Stomach (tissue), 9 donors: Measurements from ENCODE around the gene COL24A1. TPM values are rescaled to one million over a fixed set of nuclear protein-coding genes. Genes with fewer than 3 reads are reported as not detected.

Experiments
- DNase-seq, 2 donors: peaks; one replicate each; pipeline versions ENCODE4 v3.0.0 to v3.0.0-alpha.2; 2013 to 2019
- H3K27ac ChIP-seq, 5 donors: fragments of 200-600 bp in 4 of 5; sonication (generic) in 4 of 5; one replicate each; pipeline ENCODE4 v1.5.1; 2013 to 2019; ENCODE audit warnings: mild to moderate bottlenecking in 1 of 5, moderate library complexity in 1 of 5
- H3K27me3 ChIP-seq, 3 donors: fragments of 200-600 bp; sonication (generic); one replicate each; pipeline ENCODE4 v1.5.1; 2017 to 2019; ENCODE audit warnings: mixed run types in 1 of 3
- H3K36me3 ChIP-seq, 4 donors: fragments of 200-600 bp; sonication (generic); 1 replicate in 3 of 4; 2 replicates in 1 of 4; pipeline ENCODE4 v1.5.1; 2016 to 2019
- H3K4me1 ChIP-seq, 4 donors: fragments of 200-600 bp; sonication (generic); one replicate each; pipeline ENCODE4 v1.5.1; 2016 to 2019
- H3K4me3 ChIP-seq, 4 donors: fragments of 200-600 bp; sonication (generic) in 3 of 4; one replicate each; pipeline ENCODE4 v1.5.1; 2016 to 2019; ENCODE audit warnings: mild to moderate bottlenecking in 1 of 4
- H3K9me3 ChIP-seq, 4 donors: fragments of 200-600 bp; sonication (generic); one replicate each; pipeline ENCODE4 v1.5.1; 2016 to 2019
- CTCF ChIP-seq, 7 experiments: fragments of 450-650 bp in 4 of 7; fragments of 200-600 bp in 3 of 7; sonication (generic) in 3 of 7; IDR thresholded peaks; one replicate each; pipeline ENCODE4 v1.5.1; 2016 to 2019; ENCODE audit warnings: antibody characterized with exemption in 7 of 7, control low read depth in 2 of 7, mild to moderate bottlenecking in 1 of 7
- EP300 ChIP-seq: sonication (generic); formaldehyde crosslinking; IDR thresholded peaks from one replicate; pipeline ENCODE4 v1.6.1; 2017; ENCODE audit warnings: antibody characterized with exemption
- POLR2A ChIP-seq, 4 donors: fragments of 450-650 bp; IDR thresholded peaks; one replicate each; pipeline ENCODE4 v1.6.1; 2016; ENCODE audit warnings: antibody characterized with exemption in 4 of 4, control low read depth in 2 of 4, mild to moderate bottlenecking in 1 of 4, moderate library complexity in 1 of 4
- POLR2AphosphoS5 ChIP-seq, 3 donors: sonication (generic); formaldehyde crosslinking; IDR thresholded peaks; one replicate each; pipeline ENCODE4 v1.6.1; 2016; ENCODE audit warnings: antibody characterized with exemption in 3 of 3
- WGBS, 5 donors: extraction: QIAGEN DNeasy Blood & Tissue Kit in 3 of 5; methylation state at CpG; one replicate each; pipeline versions ENCODE4 v1.1.5 to v1.1.7; 2013 to 2018; 5-methylcytosine and 5-hydroxymethylcytosine counted together
- intact Hi-C: fragments of 100-400 bp; cut with DNase I; formaldehyde crosslinking; loops from one replicate; pipeline ENCODE4 v1.15.1; 2023; ENCODE audit warnings: low total_unique reads
- polyA plus RNA-seq, 3 donors: library from polyadenylated mRNA; stranded (reverse); fragments of 200-250 nt; gene quantifications; one replicate each; pipeline ENCODE4 v1.2.3, GENCODE V29; 2013
- total RNA-seq, 5 donors: library from RNA; depleted of rRNA; stranded (reverse); fragments of >200 nt; gene quantifications; one replicate each; pipeline versions ENCODE4 v1.1.0 to v1.2.3, GENCODE V29; 2014 to 2016
- donor health status: healthy with polysubstance abuse.
- donor health status: Bipolar disorder and iron deficiency.
- donor health status: healthy.

COL24A1 gene
- total and polyA plus RNA-seq, 8 donors = under 0.01 to 2.4 (median 0.34) TPM; not detected in 2

- Histone ChIP-seq H3K9me3 (no peaks in the 10 kb centered on the region), H3K4me3 (no peak overlapping the region), H3K36me3 (no peaks in the 10 kb centered on the region), H3K27ac (no peak overlapping the region), H3K27me3 (peaks cover 0 to 4% (median 0%) of the 10 kb centered on the region in 3 donors), H3K4me1 (peaks cover 0 to 7% (median 0%) of the 10 kb centered on the region in 4 donors)
- WGBS, 5 donors = 25 to 75% (median 43%) methylated on average over 4 to 12 of the region's 12 CpGs
- intact Hi-C loops = no loop called here
- TF ChIP-seq EP300 (no peak), CTCF (IDR thresholded peaks at IDR 0.05) (no peak), POLR2AphosphoS5 (IDR thresholded peaks at IDR 0.05) (no peak), POLR2A (IDR thresholded peaks at IDR 0.05) (no peak)
- peak; percentile 41 to 92 for DNase-seq
These were observed 51.7 kb downstream of the COL24A1 start for GRCh38 chr1:86104606-86105532.

- Histone ChIP-seq H3K36me3 (no peaks in the 10 kb centered on the region), H3K4me1 (peaks cover 0 to 7% (median 0%) of the 10 kb centered on the region in 4 donors), H3K27me3 (peaks cover 0 to 4% (median 0%) of the 10 kb centered on the region in 3 donors), H3K4me3 (no peak overlapping the region), H3K27ac (no peak overlapping the region), H3K9me3 (no peaks in the 10 kb centered on the region)
- WGBS, 5 donors = 46 to 67% (median 55%) methylated on average over 2 of the region's 2 CpGs
- TF ChIP-seq POLR2A (IDR thresholded peaks at IDR 0.05) (no peak), CTCF (IDR thresholded peaks at IDR 0.05) (no peak), EP300 (no peak), POLR2AphosphoS5 (IDR thresholded peaks at IDR 0.05) (no peak)
- DNase-seq = no peak
- intact Hi-C loops = no loop called here
These were observed 55.0 kb downstream of the COL24A1 start for GRCh38 chr1:86101616-86102015.

DNA sequence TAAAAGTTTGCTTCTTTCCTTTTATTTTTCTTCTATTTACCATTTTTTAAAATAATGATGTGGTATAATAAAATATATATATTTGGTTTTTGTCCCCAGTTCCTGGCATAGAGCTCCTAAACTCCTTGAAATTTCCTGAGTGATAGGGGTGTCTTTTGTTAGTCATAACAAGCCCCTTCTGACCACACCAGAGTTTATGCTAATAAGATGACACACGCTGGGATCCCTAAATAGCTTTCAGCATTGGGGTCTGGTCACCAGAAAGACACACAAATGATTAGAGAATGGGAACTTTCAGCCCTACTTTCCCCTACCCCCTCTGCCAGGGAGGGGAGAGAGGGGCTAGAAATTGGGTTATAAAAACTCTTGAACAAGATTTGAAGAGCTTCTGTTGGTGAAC, 56.2 kb downstream of the COL24A1 start:
- no peak for DNase-seq

GRCh38 chr1:86089765-86090164, 66.8 kb downstream of the COL24A1 start:
- Histone ChIP-seq H3K27me3 (no peaks in the 10 kb centered on the region), H3K36me3 (no peaks in the 10 kb centered on the region), H3K9me3 (no peaks in the 10 kb centered on the region), H3K4me3 (no peak overlapping the region), H3K27ac (no peak overlapping the region), H3K4me1 (no peaks in the 10 kb centered on the region)
- intact Hi-C loops = no loop called here
- DNase-seq = no peak
- TF ChIP-seq CTCF (IDR thresholded peaks at IDR 0.05) (no peak), EP300 (no peak), POLR2A (IDR thresholded peaks at IDR 0.05) (no peak), POLR2AphosphoS5 (IDR thresholded peaks at IDR 0.05) (no peak)
- WGBS, 5 donors = 86 to 90% (median 88%) methylated on average over 16 of the region's 16 CpGs

More for the DNA sequence above, 56.2 kb downstream of the COL24A1 start:
- no peak for TF ChIP-seq POLR2A (IDR thresholded peaks at IDR 0.05)
- no peak for TF ChIP-seq EP300
- no peak for TF ChIP-seq CTCF (IDR thresholded peaks at IDR 0.05)
- no peak for TF ChIP-seq POLR2AphosphoS5 (IDR thresholded peaks at IDR 0.05)
- intact Hi-C loops = no loop called here
- Histone ChIP-seq H3K4me3 (no peak overlapping the region), H3K9me3 (no peaks in the 10 kb centered on the region), H3K36me3 (no peaks in the 10 kb centered on the region), H3K4me1 (peaks cover 0 to 4% (median 0%) of the 10 kb centered on the region in 4 donors), H3K27me3 (peaks cover 0 to 2% (median 0%) of the 10 kb centered on the region in 3 donors), H3K27ac (no peak overlapping the region)
- 21 to 50% (median 32%) methylated on average over 1 of the region's 1 CpG for WGBS, 5 donors
